ENCODE measurements around the gene GRPEL1. TPM values are rescaled to one million over a fixed set of nuclear protein-coding genes. Genes with fewer than 3 reads are reported as not detected.

GRPEL1 gene
- total and polyA plus RNA-seq, 2 of the 13 experiments (the other 11 are each of a cell fraction or from before 2014, with no cell fraction given) = 32.3 to 141 TPM

DNA sequence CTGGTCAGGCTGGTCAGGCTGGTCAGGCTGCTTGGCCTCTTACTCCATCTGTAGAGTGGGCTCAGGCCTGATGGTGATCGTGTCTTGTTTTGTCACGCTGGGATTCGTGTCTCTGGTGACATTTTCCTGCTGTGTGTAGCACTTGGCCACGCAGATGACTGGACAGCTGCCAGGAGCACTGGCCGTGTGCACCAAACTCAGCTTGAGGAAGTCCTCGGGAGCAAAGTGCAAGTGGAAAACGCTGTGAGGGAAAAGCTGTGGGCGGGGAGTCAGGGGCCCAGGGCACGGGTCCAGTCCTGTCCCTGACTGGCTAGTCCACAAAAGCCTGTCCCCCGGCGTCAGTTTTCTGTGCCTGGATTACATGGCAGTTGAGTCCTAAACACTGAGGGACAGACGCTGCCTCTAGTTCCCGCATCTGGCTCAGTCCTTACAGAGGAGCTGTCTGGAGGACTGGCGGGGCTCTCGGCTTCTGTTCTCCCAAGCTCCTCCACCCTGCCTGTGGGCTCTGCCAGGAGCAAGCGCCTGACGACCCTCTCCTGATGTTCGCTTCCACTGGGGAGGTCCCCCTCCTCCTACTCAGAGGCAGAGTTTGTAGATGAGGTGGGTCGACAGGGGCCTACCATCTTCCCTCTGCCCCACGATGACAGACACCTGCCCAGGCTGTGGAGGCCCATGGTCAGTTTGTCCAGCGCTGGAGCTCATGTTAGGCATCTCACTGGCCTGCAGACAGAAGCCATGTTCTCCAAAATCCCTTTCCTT lies 35.9 kb upstream of the GRPEL1 start (continued):
- TF ChIP-seq, protein P1, sequence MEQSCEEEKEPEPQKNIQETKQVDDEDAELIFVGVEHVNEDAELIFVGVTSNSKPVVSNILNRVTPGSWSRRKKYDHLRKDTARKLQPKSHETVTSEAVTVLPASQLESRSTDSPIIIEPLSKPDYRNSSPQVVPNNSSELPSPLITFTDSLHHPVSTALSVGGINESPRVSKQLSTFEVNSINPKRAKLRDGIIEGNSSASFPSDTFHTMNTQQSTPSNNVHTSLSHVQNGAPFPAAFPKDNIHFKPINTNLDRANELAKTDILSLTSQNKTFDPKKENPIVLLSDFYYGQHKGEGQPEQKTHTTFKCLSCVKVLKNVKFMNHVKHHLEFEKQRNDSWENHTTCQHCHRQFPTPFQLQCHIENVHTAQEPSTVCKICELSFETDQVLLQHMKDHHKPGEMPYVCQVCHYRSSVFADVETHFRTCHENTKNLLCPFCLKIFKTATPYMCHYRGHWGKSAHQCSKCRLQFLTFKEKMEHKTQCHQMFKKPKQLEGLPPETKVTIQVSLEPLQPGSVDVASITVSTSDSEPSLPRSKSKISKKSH (CRISPR knock-in tag; IDR thresholded peaks at IDR 0.05; ENCODE audit: borderline replicate concordance) = no peak
- TF ChIP-seq ZNF644 (CRISPR knock-in tag; IDR thresholded peaks at IDR 0.05; ENCODE audit: low read depth) (no peak), ZNF12 (CRISPR knock-in tag; IDR thresholded peaks at IDR 0.05) (no peak), PAX8 (CRISPR knock-in tag; IDR thresholded peaks at IDR 0.05; ENCODE audit: borderline replicate concordance) (no peak), ZBTB7B (CRISPR knock-in tag; IDR thresholded peaks at IDR 0.05) (no peak; the same call in 1 of the 2 replicates), TCF7 (IDR thresholded peaks at IDR 0.05; ENCODE audit: low read depth) (no peak), CENPT (CRISPR knock-in tag; IDR thresholded peaks at IDR 0.05; ENCODE audit: low read depth) (no peak), CHD4 (IDR thresholded peaks at IDR 0.05; ENCODE audit: borderline replicate concordance, low read length) (no peak)

DNA sequence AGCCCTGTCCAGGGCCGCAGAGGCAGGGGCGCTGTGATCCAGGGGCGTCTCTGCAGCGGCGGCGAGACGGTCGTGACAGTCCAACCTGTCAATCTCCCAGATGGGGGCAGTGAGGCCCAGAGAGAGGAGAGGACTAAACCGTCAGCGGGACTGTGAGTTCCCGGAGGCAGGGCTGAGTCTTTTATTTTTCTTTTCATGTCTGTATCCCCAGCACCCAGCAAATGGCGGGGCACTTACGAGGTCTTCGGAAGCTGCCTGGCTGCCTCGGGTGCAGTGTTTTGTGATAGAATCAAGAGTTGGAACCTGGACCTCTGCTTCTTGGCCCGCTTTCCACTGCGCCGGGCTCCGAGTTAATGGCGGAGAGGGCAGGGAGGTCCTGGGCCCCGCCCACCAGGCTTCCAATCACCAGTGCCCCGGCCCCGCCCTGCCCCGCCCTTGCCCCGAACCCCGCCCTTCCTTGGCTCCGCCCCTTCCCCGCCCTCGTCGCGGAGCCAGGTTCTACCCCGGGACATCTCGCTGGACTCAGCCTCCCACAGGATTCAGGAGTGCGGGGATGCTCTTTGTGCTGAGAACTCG lies 35.3 kb upstream of the GRPEL1 start:
- Histone ChIP-seq H3K27me3 (ENCODE audit: control insufficient read depth in 1 of 2, insufficient read depth in 2 of 2, low read length in 2 of 2) (peaks cover 1 to 5% of the 10 kb centered on the region in 2 experiments; a peak in 2 of 5 replicates), H3K4me2 (ENCODE audit: low read depth, low read length) (peak overlapping the region; percentile 99), H2AFZ (ENCODE audit: low read length) (peak overlapping the region; percentile 77), H3K36me3 (replicated peaks in 1 of 2; ENCODE audit: control insufficient read depth in 1 of 2, insufficient read depth in 2 of 2, low read length in 2 of 2) (no peaks in the 10 kb centered on the region), H3K79me2 (ENCODE audit: insufficient read depth, low read length) (no peaks in the 10 kb centered on the region), H4K20me1 (ENCODE audit: insufficient read depth, low read length) (no peaks in the 10 kb centered on the region), H3K9me3 (ENCODE audit: low read length) (no peaks in the 10 kb centered on the region), H3K4me1 (ENCODE audit: insufficient read depth, low read length) (peaks cover 46% of the 10 kb centered on the region), H3K4me3 (replicated peaks in 1 of 3; ENCODE audit: insufficient read depth in 1 of 3, low read depth in 2 of 3, low read length in 3 of 3) (peak overlapping the region; percentile 80 to 88 (median 82)), H3K9ac (ENCODE audit: insufficient read depth, low read depth, low read length) (peak overlapping the region; percentile 73), H3K27ac (ENCODE audit: extremely low read length, insufficient read depth, low read length) (peak overlapping the region; percentile 92)
- 0% methylated on average over 16 of the region's 35 CpGs for WGBS (ENCODE audit: low lambda C conversion rate)
- ChIA-PET CTCF (ENCODE audit: low intra/inter-chr PET ratio, low total read pairs) (interaction anchor here (2.0 kb wide), 1 partner anchor 83 kb away, joined by 7 read pairs; no protein-coding TSS in a partner anchor), POLR2A (interaction anchor here (0.7 to 1.8 kb wide), 7 partner anchors 9 to 335 kb away, joined by 3 to 13 read pairs (median 5); partner anchors contain the start of gene GRPEL1)
- ATAC-seq (peak; percentile 71), DNase-seq (ENCODE audit: low spot score) (peak; percentile 64), FAIRE-seq (no peak)
- TSS peak; percentile 96 for BruUV-seq (replicated peaks)
- in situ Hi-C loops (cut with HindIII; ENCODE audit: extremely low pct_ligation_motif_present, low pct_unique_long_range_greater_than_20kb) = no loop called here
- intact Hi-C loops (cut with micrococcal nuclease; ENCODE audit: unreplicated experiment) = loop anchor here (2.0 to 5.0 kb wide), 2 partner anchors 64 to 84 kb away; no protein-coding TSS in a partner anchor
- peak; percentile 38; the same call in 1 of the 2 replicates for TF ChIP-seq RBFOX2 (IDR thresholded peaks at IDR 0.05; ENCODE audit: low read depth, low read length)
- TF ChIP-seq ZNF331 (CRISPR knock-in tag; IDR thresholded peaks at IDR 0.05) = 0 out of 2 replicates have a peak, but pooled peaks have one; percentile 7
- TF ChIP-seq KAT8 (CRISPR knock-in tag; IDR thresholded peaks at IDR 0.05) = 0 out of 2 replicates have a peak, but pooled peaks have one; percentile 15
- TF ChIP-seq POLR2G (IDR thresholded peaks at IDR 0.05; ENCODE audit: low read depth, low read length) = peak; percentile 58; the same call in 1 of the 2 replicates
- peak; percentile 68 for TF ChIP-seq SAP130 (CRISPR knock-in tag; IDR thresholded peaks at IDR 0.05; ENCODE audit: low read depth)
- 0 out of 2 replicates have a peak, but pooled peaks have one; percentile 12 for TF ChIP-seq IRF2 (CRISPR knock-in tag; IDR thresholded peaks at IDR 0.05)
- 0 out of 2 replicates have a peak, but pooled peaks have one; percentile 27 for TF ChIP-seq ZNF724P (CRISPR knock-in tag; IDR thresholded peaks at IDR 0.05; ENCODE audit: borderline replicate concordance)
- TF ChIP-seq SNAI1 (CRISPR knock-in tag; IDR thresholded peaks at IDR 0.05; ENCODE audit: borderline replicate concordance) = 0 out of 2 replicates have a peak, but pooled peaks have one; percentile 33
- no peak for TF ChIP-seq SNAPC2 (CRISPR knock-in tag; IDR thresholded peaks at IDR 0.05)
- TF ChIP-seq, protein P2, sequence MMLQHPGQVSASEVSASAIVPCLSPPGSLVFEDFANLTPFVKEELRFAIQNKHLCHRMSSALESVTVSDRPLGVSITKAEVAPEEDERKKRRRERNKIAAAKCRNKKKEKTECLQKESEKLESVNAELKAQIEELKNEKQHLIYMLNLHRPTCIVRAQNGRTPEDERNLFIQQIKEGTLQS (CRISPR knock-in tag; IDR thresholded peaks at IDR 0.05) = no peak
- no peak for TF ChIP-seq ZNF841 (CRISPR knock-in tag; IDR thresholded peaks at IDR 0.05; ENCODE audit: borderline replicate concordance)

Measured in HepG2 (cell line).